Kidney glomerular epithelial cell (primary cell): ENCODE results near the gene GPR137B.
A peak's percentile ranks its signal among the peaks of the same experiment; 100 is the strongest.

Source experiments
- DNase-seq: peaks from one replicate; lab custom pipeline; 2025; lab: John Stamatoyannopoulos, UW

Gene GPR137B

DNA sequence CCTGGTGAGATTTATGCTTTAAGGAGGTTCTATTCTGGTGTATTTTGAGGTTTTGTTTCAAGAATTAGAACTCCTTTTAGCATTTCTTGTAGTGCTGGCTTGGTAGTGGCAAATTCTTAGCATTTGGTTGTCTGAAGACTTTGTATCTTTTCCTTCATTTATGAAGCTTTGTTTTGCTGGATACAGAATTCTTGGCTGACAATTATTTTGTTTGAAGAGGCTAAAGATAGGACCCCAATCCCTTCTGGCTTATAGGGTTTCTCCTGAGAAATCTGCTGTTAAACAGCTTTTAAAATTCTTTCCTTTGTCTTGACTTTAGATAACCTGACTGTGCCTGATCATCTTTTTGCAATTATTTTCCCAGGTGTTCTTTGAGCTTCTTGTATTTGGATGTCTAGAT is 58.6 kb downstream of the GPR137B start:
- no peak for DNase-seq

DNA sequence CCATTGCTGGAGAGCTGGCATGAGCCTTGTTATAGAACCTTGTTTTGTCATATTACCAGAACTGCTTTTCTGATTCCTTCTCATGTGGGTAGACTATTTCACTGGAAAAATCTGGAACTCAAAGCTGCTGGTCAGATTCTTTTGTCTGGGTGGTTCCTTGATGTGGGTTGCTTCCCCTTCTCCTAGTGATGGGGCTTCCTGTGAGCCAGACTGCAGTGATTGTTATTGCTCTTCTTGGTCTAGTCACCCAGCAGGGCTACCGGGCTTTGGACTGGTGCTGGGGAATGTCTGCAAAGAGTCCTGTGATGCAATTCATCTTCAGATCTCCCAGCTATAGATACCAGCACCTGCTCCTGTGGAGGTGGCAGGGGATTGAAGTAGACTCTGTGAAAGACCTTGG is 59.4 kb downstream of the GPR137B start:
- no peak for DNase-seq

DNA sequence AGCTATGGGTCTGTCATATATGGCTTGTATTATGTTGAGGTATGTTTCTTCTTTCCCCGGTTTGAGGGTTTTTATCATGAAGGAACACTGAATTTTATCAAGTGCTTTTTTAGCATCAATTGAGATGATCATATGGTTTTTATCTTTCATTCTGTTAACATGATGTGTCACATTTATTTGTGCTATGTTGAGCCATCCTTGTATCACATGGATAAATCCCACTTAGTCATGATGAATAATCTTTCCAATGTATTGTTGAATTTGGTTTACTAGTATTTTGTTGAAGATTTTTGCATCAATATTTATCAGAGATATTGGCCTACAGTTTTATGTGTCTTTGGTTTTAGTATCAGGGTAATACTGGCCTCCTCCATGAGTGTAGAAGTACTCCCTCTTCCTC is 61.7 kb downstream of the GPR137B start:
- DNase-seq, result no peak

DNA sequence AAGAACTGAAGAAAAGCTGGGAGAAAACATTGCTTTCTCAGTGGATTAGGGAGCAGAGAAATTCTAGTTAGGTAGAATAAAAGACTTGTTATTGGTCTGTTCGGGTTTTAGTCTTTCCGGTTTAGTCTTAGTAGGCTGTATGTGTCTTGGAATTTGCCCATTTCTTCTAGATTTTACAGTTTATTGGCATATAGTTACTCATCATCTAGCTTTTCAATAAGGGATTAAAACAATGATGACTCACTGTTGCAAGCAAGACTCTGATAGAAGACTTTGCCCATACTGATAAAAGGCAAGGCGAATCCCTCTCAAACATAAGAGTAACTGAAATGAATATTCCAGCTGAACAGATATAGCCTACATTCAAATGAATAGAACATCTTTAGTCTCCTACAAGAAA is 62.3 kb downstream of the GPR137B start:
- DNase-seq, result no peak

DNA sequence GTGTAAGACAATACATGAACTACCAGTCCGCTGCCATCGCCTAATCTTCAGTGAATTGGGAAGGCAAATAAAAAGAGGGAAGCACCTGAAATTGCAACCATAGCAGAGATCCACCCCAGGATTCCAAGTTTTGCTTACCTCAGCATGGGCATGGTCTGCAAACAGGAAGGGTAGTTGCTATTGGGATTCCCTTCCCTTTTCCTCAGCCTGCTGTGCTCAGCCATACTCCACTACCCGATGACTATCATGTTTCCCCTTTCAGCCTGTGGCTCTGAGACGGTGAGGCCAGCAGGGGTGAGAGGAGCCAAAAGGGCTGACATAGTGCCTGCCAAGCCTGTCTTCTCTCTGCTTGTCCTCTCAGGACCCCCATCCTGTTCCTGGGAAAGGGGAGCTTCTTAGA is 64.2 kb downstream of the GPR137B start:
- no peak for DNase-seq

DNA sequence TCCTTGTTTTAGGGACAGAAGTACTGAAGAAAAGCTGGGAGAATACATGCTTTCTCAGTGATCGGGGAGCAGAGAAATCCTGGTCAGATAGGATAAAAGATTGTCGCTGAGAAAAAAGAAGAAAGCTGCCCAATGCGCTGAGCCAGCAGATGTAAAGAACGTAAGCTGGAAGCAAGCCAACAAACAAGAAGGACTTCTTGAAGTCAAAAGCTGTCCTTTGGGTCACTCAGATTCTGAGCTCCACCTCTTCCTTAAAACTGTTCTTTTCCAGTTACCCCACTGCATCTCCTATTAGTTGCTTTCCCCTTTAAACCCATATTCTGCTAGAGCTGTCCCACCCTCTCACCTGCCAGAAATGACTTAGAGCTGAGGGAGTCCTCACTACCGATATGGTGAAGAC is 64.8 kb downstream of the GPR137B start:
- no peak for DNase-seq

DNA sequence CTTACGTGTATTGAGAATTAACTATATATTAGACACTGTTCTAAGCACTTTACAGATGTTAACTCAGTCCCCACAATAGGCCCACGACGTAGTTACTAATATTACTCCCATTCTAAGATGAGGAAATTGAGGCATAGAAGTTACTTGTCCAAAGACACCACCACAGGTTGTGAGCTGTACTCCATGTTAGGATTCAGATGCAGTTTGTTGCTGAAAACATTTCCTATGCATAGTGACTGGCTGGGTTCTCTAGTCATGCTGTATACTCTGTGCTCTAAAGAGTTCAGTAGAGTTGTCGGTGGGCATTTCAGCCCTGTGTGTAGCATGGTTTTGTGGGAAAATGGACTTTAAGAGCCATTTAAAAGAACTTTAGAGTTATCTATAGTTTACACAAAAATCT is 65.2 kb downstream of the GPR137B start:
- DNase-seq, result no peak

DNA sequence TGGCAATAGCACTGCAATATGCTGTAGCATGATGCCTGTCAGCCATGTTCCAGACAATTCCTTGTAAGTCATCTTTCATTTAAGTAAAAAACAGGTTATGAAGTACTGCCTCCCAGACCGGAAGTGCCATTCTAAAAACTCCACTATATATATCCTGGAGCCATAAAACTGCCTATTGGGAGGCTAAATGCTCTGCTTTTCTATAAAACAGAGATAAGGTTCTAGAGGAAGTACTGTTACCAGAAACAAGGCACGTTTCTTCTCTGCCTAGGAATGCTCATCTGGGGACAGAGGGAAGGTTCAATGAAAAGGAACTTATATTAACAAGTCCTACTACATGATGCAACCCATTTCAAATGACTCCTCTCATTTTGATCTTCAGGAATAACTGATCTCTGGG is 66.8 kb downstream of the GPR137B start:
- DNase-seq, result no peak

DNA sequence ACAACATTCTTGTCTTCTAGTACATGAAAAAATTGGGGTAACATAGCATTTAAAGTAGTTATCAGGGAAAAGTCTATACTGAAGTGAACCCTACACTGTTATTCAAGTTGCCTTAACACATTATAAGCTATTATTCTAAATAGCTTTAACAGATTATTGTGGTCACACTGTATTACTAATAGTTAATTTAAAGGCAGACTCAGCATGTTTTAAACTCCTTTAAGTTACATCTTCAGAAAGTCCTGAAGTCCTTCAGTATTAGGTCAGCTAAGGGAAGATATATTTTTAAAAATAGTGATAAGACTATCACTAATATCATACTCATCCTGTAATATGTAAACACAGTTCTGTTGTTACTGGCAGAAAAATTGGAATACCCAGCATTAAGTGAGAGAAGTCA is 67.4 kb downstream of the GPR137B start:
- DNase-seq, result no peak

DNA sequence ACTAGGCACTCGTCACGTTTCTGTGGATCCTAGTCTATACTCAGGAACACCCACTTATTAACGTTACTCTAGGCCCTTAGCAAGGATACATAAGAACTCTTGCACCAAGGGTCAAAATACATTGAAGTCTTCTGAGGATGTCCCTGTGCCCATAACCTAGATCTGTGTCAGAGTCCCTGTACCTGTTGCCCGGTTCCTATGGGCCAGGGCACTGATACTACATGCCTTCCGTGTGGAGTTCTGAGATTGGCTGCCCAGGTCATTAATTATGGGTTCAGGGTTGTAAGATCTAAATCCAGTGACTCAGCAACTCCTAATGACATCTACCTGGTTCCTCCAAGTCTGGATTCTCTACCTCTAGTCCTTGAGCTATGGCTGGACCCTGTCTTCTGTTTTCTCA is 69.5 kb downstream of the GPR137B start:
- no peak for DNase-seq

DNA sequence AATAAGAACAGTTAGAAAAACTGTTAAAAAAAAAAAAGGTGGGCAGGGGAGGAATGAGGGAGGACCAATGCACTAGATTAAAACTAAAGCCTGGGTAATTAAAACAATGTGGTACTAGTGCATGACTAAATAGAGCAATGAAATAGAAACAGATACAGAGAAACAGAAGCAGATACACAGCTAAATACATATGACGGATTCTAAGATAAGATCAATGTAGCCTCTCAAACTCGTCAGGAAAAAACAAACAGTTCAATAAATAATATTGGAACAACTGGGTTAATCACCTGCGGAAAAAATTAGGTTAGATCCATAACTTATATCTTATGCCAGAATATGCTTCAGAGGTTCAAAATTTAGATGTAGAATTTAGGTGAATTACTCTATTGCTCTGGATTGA is 71.2 kb downstream of the GPR137B start:
- no peak for DNase-seq

DNA sequence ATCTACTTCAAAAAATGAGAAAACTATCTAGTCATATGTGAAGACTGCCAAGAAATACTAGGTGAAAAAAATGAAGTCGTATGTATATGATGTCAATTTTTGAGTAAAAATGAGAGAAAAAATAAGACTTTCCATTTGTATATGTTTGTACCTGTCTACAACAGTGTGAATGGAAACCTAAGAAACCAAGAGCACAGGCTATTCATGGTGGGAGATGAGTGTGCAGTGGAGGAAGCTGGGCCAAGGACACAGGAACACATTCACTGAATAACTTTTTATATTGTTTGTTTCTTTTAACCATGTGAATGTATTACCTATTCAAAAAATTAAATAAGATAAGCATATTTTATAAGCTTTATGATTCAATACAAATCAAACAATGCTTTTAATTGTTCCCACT is 72.4 kb downstream of the GPR137B start:
- DNase-seq, result no peak

DNA sequence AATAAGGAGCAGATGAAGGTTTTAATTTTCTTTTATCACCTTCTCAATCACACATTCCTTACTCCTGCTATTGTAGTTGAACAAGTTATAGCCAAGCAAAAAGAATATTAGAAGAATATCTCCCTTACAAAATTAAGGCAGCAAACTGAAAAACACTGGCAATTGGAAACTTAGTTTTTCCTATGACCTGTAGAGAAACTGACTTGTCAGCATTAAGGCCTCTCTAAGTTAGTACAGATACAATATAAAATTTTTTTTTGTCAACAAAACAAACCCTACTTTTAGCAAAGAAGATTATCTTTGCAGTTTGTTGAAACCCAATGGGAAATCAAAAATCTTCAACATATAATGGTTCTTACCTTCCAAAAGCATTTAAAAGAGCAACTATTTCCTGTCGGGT is 78.1 kb downstream of the GPR137B start:
- no peak for DNase-seq

DNA sequence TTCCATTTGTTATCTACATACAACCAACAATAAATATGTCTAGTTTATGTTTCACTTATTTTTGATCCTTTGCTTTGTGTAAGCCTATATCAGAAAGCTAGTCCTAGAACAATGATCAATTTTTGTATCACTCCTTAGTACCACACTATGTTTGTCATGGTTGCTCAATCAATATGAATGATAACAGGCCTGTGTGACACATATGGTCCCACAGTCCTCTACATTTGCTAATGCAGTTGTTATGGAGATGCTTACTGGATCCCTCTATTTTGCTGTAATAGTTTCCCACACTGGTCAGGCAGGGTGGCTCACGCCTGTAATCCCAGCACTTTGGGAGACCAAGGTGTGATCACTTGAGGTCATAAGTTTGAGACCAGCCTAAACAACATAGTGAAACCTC is 80.3 kb downstream of the GPR137B start:
- DNase-seq, result no peak

DNA sequence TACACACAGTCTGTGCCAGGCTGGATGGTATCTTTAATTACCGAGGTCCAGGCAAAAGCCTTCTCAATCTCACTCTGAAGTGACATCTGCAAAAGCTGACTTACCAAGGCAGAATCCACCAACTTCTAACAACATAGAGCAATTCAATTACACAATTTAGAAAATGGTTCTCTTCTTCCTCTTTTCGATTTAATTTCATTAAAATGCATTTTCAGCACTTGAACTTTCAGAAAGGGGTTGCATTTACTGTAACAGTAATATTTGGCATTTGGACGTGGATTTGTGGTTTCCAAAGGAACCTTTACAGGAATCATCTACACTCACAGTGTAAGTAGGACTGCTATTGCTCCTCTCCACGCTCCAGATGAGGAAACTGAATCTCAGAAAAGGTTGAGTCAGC is 86.1 kb downstream of the GPR137B start:
- no peak for DNase-seq

DNA sequence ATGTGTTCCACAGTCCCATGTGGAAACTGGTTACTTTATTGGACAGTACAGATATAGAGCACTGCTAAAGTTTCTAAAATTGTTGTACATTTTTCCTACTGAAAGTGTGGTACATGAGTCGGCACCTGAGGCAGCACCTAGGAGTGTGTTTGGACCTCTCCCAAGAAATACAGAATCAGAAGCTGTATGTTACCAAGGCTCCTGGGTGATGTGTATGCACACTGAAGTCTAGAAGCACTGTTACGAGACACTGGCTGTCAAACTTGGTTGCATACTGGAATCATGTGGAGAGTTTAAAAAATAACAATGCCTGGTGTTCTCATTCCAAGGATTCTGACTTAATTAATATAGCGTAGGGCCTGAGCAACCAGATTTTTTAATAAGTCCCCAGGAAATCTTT is 92.8 kb downstream of the GPR137B start:
- DNase-seq, result peak; percentile 6

DNA sequence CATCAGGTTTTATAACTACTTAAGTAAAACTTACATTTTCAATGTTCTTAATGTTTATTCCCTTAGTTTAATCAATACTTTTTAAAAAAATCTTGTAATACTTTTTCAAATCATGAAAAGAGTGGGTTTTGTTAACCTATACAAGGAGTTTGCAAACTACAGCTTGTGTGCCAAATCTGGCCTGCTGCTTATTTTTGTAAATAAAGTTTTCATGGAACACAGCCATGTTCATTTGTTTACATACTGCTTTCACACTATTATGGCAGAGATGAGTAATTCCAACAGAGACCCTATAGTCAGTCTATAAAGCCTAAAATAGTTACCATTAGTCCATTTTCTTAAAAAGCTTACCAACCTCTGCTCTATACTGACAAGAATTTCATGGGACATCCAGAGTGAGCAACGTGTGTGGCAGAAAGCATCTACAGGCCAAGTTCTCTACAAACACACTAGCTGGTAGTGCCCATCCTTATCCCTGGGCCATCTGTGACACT is 96.8 kb downstream of the GPR137B start:
- no peak for DNase-seq

DNA sequence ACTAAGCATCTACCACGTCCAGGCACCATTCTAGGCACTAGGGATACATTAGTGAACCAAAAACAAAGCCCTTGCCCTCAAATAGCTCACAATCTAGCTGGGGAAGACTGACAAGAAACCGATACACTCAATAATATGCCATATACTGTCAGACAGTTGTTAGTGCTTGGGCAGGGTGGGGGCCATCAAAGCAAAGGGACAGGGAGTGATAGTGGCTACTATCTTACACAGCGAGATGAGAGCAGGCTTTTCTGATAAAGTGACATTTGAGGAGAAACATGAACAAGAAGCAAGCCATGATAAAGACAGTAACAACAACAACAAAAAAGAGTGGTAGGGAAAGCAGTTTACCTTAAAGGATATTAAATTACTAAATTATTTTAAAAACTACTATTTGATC is 98.3 kb downstream of the GPR137B start:
- no peak for DNase-seq

DNA sequence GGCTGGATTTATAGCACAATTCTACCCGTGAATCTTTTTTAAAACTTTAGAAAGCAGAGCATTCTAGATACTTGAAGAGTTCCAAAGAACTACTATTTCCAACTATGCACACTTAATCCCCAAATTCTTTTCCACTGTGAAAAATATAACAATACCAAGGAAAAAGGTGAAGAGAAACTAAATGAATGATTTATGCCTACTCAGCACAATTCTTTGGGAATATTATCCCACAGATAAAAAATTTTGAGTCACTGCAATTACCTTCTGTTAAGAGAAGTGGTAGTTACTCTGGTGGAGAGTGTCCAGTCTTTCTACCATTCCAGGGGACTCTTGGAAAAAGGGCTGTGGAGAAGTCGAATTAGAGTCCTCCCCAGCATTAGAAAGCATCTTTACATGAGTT is 100.2 kb downstream of the GPR137B start:
- DNase-seq, result no peak

DNA sequence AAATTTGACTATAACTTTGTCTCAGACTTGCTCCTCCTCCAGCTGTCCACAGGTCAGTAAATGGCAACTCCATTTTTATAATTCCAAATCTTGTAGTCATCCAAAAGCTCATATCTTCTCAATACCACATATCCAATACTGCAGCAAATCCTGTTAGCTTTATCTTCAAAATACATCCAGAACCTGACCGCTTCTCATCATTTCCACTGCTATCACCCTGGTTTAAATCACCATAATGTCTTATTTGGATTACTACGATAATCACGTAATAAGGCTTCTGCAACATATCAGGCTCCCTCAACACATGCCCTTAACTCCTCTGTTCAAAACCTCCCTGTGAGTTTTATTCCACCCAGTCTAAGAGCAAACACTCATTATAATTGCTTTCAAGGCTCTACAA is 104.9 kb downstream of the GPR137B start:
- DNase-seq, result no peak

DNA sequence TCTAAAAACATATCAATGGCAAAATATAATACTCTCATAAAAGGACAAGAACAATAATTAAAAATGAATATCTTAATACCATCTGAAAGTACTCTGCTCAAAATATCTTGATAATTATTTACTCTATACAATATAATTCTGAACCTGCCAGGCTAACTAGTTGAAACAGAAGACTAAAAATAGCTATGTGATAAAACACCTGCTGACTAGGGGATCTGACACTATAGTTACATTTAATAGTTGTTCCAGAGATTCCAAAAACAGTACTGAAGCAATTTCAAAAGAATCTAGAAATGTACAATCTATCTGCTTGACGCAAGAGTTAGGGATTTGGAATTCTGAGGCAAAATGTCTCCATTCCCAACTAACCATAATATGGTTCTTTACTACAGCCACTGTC is 109.2 kb downstream of the GPR137B start:
- no peak for DNase-seq

DNA sequence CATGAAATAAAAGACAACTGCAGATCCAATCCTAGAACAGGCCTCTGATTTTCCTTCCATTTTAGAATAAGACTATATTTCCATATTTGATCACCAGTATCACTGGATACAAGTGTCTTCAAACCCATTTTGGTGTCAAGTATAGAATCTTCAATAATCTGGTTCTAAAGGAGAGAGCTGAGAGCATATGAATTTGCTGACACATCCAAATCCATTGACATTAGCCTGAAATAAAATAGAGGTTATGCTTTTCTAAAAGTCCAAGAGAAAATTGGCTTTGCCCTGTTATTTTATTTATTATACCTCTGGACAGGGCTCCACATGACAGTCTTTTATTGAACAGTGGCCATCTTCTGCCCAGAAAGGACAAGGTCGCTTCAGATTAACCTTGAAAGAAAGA is 110.8 kb downstream of the GPR137B start:
- no peak for DNase-seq

DNA sequence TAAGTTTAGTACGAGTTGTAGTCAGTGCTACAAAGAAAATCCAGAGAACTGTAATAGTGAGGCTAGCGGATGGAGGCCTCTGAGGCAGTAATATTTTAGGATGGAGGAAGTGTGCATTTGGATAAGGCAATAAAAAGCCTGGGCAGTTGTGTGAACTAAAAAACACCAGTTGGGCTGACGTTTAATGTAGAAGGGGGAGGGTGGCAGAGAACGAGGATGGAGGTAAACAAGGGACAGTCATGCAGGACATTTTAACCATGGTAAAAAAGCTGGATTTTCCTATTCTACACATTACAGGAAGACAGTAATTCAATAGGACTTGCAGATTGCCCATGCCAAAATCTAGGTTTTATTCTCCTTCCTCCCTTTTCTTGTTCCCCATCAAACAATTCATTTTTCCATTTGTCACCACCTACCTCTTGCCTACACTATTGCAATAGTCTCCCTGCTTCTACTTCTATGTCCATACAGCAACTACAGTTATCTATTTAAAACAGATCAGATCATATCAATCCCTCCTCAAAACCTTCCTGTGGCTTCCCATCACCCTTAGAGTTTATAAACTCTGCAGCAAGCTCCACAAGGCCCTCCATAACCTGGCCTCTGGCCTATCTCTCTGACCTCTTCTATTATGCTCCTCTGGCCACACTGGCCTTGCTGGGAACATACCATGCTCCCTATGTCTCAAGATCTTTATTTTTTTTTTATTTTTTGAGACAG is 111.7 kb downstream of the GPR137B start:
- DNase-seq, result no peak

DNA sequence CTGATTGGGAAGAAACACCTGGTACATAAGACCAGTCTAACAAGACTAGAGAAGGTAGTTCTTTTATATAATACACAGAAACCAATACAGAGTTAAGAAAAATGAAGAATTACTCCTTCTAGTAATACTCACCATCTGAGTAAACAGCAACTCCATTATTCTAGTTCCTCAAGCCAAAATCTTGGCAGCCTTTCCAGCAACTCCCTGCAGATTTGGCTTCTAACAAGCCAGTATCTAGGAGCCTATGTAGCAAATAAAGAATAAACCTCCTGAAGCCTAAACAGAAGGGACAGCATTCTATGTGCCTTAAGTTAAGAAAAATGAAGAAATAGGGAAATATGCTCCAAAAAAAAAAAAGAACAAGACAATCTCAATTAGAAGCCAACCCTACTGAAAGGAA is 114.9 kb downstream of the GPR137B start:
- DNase-seq, result no peak
